ENCODE results near the gene GALM.
"Not testable (repeated sequence)": the region's sequence is repeated elsewhere in the genome, so short reads cannot be mapped to it uniquely, and the experiment has no call there.

The GALM gene

DNA sequence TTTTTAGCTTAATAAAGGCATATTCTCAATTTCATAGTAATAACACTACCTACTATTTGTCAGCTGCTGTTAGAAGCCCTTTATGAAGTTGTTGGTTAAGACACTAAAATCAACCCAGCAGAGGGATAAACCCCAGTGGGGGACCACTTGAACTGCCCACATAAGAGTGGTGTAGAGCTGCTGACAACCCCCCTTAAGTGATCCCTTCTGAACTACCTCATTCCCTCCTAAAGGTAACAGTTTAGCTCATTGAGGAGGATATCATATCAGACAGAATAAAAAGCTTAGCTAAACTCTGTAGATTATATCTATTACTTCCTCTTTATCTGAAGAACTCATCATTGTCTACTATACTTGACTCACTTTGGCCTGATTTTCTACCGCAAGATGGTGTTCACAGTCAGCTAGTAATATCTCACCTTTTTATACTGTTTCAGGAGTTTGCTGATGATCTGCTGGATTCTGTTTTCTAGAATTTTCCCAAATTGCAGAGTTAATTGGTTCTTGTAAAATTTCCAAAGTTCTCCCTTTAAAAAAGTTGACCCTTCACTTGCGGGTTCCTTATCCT lies 16.2 kb downstream of the GALM start:
- no peak for DNase-seq (ENCODE audit: low read depth)

- DNase-seq (ENCODE audit: low read depth): not testable (repeated sequence)
Measured at GRCh38 chr2:38682620-38683019, 16.7 kb downstream of the GALM start.

DNA sequence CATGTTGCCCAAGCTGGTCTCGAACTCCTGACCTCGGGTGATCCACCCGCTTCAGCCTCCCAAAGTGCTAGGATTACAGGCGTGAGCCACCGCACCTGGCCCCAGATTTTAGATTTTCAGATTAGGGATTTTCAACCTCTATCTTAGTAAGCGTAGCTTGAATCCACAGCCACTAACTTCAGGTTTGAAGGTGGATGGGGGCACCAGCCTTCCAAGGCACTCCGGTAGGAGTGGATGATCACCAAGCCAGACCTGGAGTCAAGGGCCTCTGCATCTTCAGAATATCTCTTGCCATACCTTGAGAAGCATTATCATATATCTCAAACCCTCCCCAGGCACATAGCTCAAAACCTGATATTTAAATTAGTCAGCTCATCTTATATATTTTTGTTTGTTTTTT lies 17.9 kb downstream of the GALM start:
- DNase-seq (ENCODE audit: low read depth): no peak

GRCh38 chr2:38685116-38685735 lies 19.3 kb downstream of the GALM start:
- no peak for DNase-seq (ENCODE audit: low read depth)

GRCh38 chr2:38690499-38691420 lies 24.8 kb downstream of the GALM start:
- no peak for DNase-seq (ENCODE audit: low read depth)

GRCh38 chr2:38691994-38692393 lies 26.1 kb downstream of the GALM start:
- no peak for DNase-seq (ENCODE audit: low read depth)

- no peak for DNase-seq (ENCODE audit: low read depth)
Measured at GRCh38 chr2:38692636-38693318, 26.9 kb downstream of the GALM start.

GRCh38 chr2:38697116-38697840 lies 31.4 kb downstream of the GALM start:
- no peak for DNase-seq (ENCODE audit: low read depth)

DNA sequence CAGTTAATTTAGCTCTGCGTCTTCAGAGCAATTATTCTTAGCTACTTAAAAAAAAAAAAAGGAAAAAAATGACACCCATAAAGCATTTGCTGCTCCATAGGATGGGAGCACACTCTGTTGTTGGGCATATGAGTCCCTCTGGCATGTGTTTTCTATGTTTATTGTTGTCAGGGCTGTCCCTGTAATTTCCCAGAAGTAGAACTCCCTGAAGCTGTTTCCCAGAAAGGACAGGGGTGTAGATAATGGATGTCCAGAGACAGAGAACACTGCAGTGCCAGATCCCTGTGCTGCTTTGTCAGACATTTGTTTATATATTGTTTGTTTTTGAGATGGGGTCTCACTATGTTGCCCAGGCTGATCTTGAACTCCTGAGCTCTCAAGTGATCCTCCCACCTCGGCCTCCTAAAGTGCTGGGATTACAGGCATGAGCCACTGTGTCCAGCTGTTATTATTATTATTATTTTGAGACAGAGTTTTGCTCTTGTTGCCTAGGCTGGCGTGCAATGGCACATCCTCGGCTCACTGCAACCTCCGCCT lies 32.6 kb downstream of the GALM start:
- no peak for DNase-seq (ENCODE audit: low read depth)

GRCh38 chr2:38700113-38700785 lies 34.3 kb downstream of the GALM start:
- no peak for DNase-seq (ENCODE audit: low read depth)

DNA sequence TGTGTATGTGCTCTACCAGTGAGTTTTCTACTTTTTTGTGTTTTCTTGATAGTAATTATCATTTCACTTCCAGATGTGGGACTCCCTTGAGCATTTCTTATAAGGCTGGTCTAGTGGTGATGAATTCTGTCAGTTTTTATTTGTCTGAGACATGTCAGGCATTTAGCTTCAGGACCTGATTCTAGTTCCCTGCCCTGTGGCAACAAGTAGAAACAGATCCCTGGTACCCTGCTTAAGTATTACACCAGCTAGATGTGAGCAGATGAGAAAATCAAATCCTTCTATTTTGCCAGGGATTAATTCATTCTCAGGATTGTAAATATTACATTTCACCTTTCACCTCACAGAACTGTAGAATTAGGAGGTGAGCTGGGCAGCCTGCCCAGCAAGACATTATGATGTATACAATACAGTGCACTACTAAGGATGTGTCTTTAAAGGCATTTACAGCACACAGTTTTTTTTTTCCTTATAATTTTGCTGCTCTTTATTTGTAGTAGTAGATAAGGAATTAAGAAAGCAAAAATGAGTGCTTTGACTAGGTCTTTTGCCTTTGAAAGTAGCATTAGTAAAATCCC lies 35.1 kb downstream of the GALM start:
- no peak for DNase-seq (ENCODE audit: low read depth)

- DNase-seq (ENCODE audit: low read depth): no peak
Measured at GRCh38 chr2:38701542-38701941, 35.6 kb downstream of the GALM start.

DNA sequence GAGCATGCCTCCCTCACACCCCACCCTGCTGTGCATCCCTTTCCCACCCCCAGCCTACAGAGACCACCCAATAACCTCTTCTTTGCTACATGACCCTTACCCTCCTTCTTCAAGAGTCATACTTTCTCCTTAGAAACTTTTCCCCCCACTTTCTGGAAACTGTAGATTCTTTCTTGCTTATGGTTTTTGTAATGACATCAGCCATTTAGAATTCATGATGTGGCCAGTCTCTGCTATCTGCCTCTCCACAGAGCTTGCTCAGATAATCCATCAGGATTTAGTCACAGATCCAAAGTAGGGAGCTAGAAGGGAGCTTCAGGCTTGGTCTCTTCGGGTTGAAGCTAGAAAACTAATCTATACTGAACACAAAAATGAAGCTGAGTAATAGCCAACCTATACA lies 36.5 kb downstream of the GALM start:
- no peak for DNase-seq (ENCODE audit: low read depth)

GRCh38 chr2:38703336-38703735 lies 37.4 kb downstream of the GALM start:
- not testable (repeated sequence) for DNase-seq (ENCODE audit: low read depth)

DNA sequence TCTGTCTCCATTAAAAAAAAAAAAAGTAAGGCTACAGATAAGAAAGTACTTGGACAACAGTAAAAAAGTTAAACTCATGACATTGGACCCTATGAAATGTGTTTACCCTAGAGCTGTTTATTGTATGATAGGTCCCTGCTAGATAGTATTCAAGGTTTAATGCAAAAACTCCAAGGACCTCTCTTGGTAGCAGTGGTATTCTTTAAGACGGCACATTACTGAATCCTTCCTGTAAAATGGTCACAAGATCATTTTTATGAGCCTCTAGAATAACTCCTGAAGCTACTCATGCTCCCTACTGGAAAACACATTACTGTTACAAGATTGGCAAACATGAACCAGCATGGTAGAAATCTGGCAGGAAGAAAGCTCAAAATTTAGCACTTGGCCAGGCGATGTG lies 38.8 kb downstream of the GALM start:
- no peak for DNase-seq (ENCODE audit: low read depth)

- no peak for DNase-seq (ENCODE audit: low read depth)
Measured at GRCh38 chr2:38706846-38707345, 41.0 kb downstream of the GALM start.

DNA sequence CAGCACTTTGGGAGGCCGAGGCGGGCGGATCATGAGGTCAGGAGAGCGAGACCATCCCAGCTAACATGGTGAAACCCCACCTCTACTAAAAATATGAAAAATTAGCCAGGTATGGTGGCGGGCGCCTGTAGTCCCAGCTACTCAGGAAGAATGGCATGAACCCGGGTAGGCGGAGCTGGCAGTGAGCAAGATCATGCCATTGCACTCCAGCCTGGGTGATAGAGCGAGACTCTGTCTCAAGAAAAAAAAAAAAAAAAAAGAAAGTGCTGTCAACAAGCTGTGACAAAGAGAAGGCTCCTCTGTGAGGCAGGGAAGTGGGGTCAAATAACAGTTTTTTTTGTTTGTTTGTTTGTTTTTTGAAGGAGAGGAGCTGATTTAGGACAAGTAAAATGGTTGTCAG lies 42.6 kb downstream of the GALM start:
- not testable (repeated sequence) for DNase-seq (ENCODE audit: low read depth)

GRCh38 chr2:38708900-38709566 lies 43.1 kb downstream of the GALM start:
- no peak for DNase-seq (ENCODE audit: low read depth)

DNA sequence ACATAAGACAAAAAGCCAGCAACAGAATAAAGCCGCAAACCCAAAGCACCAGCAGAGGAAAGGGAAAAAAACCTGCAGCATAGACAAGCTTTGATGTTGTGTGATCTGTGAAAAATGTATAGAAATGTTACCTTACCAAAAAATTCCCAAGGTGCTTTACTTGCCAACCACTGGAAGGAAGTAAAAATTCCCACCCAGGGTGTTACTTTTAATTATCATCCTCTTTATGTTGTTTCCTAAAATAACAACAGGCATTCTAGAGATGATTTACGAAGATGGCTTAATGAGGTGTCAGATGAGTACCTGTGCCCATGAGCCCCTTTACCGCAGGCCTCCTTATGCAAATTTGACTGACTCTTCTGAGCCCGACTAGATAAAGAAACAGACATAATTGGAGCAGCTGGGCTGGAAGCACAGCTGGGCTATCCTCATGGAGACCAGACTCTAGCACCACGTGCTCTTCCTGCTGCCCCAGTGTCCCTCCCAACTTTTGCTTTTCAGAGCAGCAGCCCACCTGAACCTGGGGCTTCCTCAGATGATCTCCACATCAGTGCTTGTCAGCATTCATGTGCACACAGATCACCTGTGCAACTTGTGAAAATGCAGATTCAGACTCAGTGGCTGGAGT lies 43.8 kb downstream of the GALM start:
- no peak for DNase-seq (ENCODE audit: low read depth)
